Progenitor cell of endocrine pancreas (in vitro differentiated cells): Measurements from ENCODE around the gene ANO4. TPM values are rescaled to one million over a fixed set of nuclear protein-coding genes. Genes with fewer than 3 reads are reported as not detected.

ENCODE experiments used
- DNase-seq: peaks from one replicate; pipeline ENCODE4 v3.0.0; 2021; ENCODE audit warnings: low spot score; ENCODE audit not compliant: unreplicated experiment
- H3K27ac Mint-ChIP-seq: 2 replicates; pipeline ENCODE4 v1.8.0; 2021; ENCODE audit warnings: mild to moderate bottlenecking, moderate library complexity, mixed read lengths
- H3K27me3 Mint-ChIP-seq: 2 replicates; pipeline ENCODE4 v1.8.0; 2021; ENCODE audit warnings: mixed read lengths
- H3K36me3 Mint-ChIP-seq: 2 replicates; pipeline ENCODE4 v1.8.0; 2022; ENCODE audit warnings: mixed read lengths; ENCODE audit not compliant: insufficient read depth
- H3K4me1 Mint-ChIP-seq: 2 replicates; pipeline ENCODE4 v1.8.0; 2021; ENCODE audit warnings: low read depth, mixed read lengths
- H3K4me3 Mint-ChIP-seq: 2 replicates; pipeline ENCODE4 v1.8.0; 2021; ENCODE audit warnings: low read depth, mild to moderate bottlenecking, moderate library complexity, mixed read lengths
- H3K9me3 Mint-ChIP-seq: 2 replicates; pipeline ENCODE4 v1.8.0; 2021; ENCODE audit warnings: low read depth, mixed read lengths
- total RNA-seq: library from RNA; stranded (reverse); gene quantifications from 2 replicates; pipeline ENCODE4 v1.2.1, GENCODE V29; 2021
- TF ChIP-seq, protein P1 (sequence below): fragments of 200-600 bp; sonication (generic); IDR thresholded peaks from one replicate; pipeline ENCODE4 v1.5.0; 2021; ENCODE audit warnings: antibody characterized with exemption, mild to moderate bottlenecking; ENCODE audit not compliant: unreplicated experiment

The ANO4 gene
- total RNA-seq, 1 donor from 2014 or later = 0.38 TPM

DNA sequence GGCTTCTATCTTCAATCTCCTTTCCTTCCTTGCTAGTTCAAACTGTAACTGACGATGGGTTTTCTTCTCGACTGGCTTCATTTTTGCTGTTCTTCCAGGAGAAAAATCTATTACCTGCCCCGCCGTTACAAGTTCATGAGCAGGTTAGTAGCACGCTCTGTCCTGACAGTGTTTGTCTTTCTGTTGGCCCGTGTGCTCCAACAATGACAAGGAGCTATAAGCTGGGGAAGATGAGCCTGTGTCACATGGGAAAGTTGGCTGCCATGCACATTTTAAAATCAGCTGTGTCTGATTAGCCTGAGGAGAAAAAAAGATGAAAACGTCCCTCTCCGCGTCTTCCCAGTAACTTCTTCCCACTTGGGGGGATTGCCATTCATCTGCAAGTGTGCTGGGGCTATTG is 180.2 kb downstream of the ANO4 start:
- TF ChIP-seq, protein P1, sequence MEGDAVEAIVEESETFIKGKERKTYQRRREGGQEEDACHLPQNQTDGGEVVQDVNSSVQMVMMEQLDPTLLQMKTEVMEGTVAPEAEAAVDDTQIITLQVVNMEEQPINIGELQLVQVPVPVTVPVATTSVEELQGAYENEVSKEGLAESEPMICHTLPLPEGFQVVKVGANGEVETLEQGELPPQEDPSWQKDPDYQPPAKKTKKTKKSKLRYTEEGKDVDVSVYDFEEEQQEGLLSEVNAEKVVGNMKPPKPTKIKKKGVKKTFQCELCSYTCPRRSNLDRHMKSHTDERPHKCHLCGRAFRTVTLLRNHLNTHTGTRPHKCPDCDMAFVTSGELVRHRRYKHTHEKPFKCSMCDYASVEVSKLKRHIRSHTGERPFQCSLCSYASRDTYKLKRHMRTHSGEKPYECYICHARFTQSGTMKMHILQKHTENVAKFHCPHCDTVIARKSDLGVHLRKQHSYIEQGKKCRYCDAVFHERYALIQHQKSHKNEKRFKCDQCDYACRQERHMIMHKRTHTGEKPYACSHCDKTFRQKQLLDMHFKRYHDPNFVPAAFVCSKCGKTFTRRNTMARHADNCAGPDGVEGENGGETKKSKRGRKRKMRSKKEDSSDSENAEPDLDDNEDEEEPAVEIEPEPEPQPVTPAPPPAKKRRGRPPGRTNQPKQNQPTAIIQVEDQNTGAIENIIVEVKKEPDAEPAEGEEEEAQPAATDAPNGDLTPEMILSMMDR = no peak
- Mint-ChIP-seq H3K4me1 (no peaks in the 10 kb centered on the region), H3K9me3 (no peaks in the 10 kb centered on the region), H3K27me3 (no peaks in the 10 kb centered on the region), H3K4me3 (no peak overlapping the region), H3K27ac (no peak overlapping the region), H3K36me3 (no peaks in the 10 kb centered on the region)
- no peak for DNase-seq

- Mint-ChIP-seq H3K27ac (no peak overlapping the region), H3K36me3 (no peaks in the 10 kb centered on the region), H3K4me1 (peaks cover 2% of the 10 kb centered on the region), H3K9me3 (no peaks in the 10 kb centered on the region), H3K27me3 (no peaks in the 10 kb centered on the region), H3K4me3 (no peak overlapping the region)
- TF ChIP-seq, protein P1 = no peak
- no peak for DNase-seq
Measured at GRCh38 chr12:100976735-100977134, 182.2 kb downstream of the ANO4 start.

GRCh38 chr12:100980856-100981255 is 186.3 kb downstream of the ANO4 start:
- Mint-ChIP-seq H3K27me3 (no peaks in the 10 kb centered on the region), H3K9me3 (no peaks in the 10 kb centered on the region), H3K4me1 (peaks cover 13% of the 10 kb centered on the region), H3K36me3 (no peaks in the 10 kb centered on the region), H3K27ac (no peak overlapping the region), H3K4me3 (no peak overlapping the region)
- TF ChIP-seq, protein P1 = no peak
- DNase-seq = no peak

DNA sequence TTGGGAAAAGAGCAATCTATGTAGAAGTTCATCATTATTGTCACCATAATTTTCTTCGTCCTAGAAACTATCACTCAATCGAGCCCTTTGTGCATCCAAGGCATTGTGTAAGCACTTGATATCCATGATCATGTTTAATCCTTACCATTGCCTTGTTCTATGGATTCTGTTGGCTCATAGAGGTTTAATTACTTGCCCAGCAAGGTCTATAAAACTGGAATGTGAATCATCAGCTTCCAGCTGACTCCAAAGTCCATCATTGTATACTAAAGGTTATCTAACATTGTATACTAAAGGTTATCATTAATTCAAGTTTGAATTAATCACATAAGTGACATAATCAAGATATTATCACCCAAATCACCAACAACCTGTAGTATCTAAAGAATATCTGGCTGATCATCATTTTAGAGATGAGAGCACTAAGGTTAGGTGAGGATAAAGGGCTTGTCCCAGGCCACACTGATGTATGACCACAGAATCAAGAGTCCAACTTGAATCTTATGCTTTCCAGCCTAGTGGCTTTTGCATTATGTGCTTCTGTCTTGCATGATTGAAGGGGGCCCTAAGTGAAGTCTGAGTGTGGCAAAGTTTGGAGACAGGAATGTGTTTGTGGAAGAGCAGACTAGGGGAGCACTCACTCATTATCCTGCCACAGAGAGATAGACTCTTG is 188.1 kb downstream of the ANO4 start:
- Mint-ChIP-seq H3K27ac (no peak overlapping the region), H3K4me1 (peaks cover 15% of the 10 kb centered on the region)

GRCh38 chr12:100984796-100985195 is 190.2 kb downstream of the ANO4 start:
- DNase-seq = no peak
- Mint-ChIP-seq H3K27me3 (no peaks in the 10 kb centered on the region), H3K4me1 (peaks cover 21% of the 10 kb centered on the region), H3K9me3 (no peaks in the 10 kb centered on the region), H3K4me3 (no peak overlapping the region), H3K27ac (no peak overlapping the region), H3K36me3 (no peaks in the 10 kb centered on the region)
- TF ChIP-seq, protein P1 = no peak

More for the DNA sequence above, 188.1 kb downstream of the ANO4 start:
- Mint-ChIP-seq H3K27me3 (no peaks in the 10 kb centered on the region), H3K4me3 (no peak overlapping the region), H3K9me3 (no peaks in the 10 kb centered on the region), H3K36me3 (no peaks in the 10 kb centered on the region)
- TF ChIP-seq, protein P1 = no peak
- DNase-seq = no peak
